Fibroblast of lung (primary cell): Measurements from ENCODE around the gene LIAS. TPM values are rescaled to one million over a fixed set of nuclear protein-coding genes. Genes with fewer than 3 reads are reported as not detected.
A peak's percentile ranks its signal among the peaks of the same experiment; 100 is the strongest.

Source experiments
- DNase-seq, 2 donors: peaks; one replicate each; pipeline versions ENCODE4 v3.0.0 to v3.0.0-alpha.2; 2010; ENCODE audit warnings: low read depth in 2 of 2
- H2AFZ ChIP-seq: 2 replicates; pipeline ENCODE4 v1.5.1; 2012; ENCODE audit warnings: low read length, control low read depth, inconsistent platforms
- H3K27ac ChIP-seq: 2 replicates; pipeline ENCODE4 v1.5.1; 2011; ENCODE audit warnings: low read length, control low read depth; ENCODE audit not compliant: insufficient read depth
- H3K27me3 ChIP-seq: 2 replicates; pipeline ENCODE4 v1.5.1; 2011; ENCODE audit warnings: mild to moderate bottlenecking, low read length; ENCODE audit not compliant: control insufficient read depth, insufficient read depth
- H3K36me3 ChIP-seq: 2 replicates; pipeline ENCODE4 v1.5.1; 2011; ENCODE audit warnings: low read length; ENCODE audit not compliant: control insufficient read depth, insufficient read depth
- H3K4me1 ChIP-seq: 2 replicates; pipeline ENCODE4 v1.5.1; 2011; ENCODE audit warnings: low read length; ENCODE audit not compliant: control insufficient read depth, insufficient read depth; ENCODE audit errors: extremely low read depth
- H3K4me2 ChIP-seq: 2 replicates; pipeline ENCODE4 v1.5.1; 2011; ENCODE audit warnings: low read length, control low read depth; ENCODE audit not compliant: insufficient read depth; ENCODE audit errors: extremely low read depth
- H3K4me3 ChIP-seq, 4 experiments: fragments of 200-600 bp in 1 of 4; sonication (generic) in 1 of 4; replicated peaks in 1 of 4; 2 replicates each; pipeline ENCODE4 v1.5.1; 2011 to 2016; ENCODE audit warnings: low read length in 4 of 4, low read depth in 3 of 4, mild to moderate bottlenecking in 3 of 4, control low read depth in 2 of 4, inconsistent platforms in 1 of 4, mixed read lengths in 1 of 4; ENCODE audit not compliant: insufficient read depth in 1 of 4; ENCODE audit errors: control extremely low read depth in 1 of 4
- H3K79me2 ChIP-seq: 2 replicates; pipeline ENCODE4 v1.5.1; 2012; ENCODE audit warnings: mild to moderate bottlenecking, low read length, inconsistent platforms; ENCODE audit not compliant: control insufficient read depth, insufficient read depth
- H3K9ac ChIP-seq: 2 replicates; pipeline ENCODE4 v1.5.1; 2011; ENCODE audit warnings: mild to moderate bottlenecking, low read length, control low read depth; ENCODE audit not compliant: insufficient read depth
- H3K9me3 ChIP-seq: 2 replicates; pipeline ENCODE4 v1.5.1; 2012; ENCODE audit warnings: low read depth, low read length; ENCODE audit not compliant: control insufficient read depth, insufficient read depth
- H4K20me1 ChIP-seq: 2 replicates; pipeline ENCODE4 v1.5.1; 2011; ENCODE audit warnings: low read length; ENCODE audit not compliant: control insufficient read depth, insufficient read depth; ENCODE audit errors: extremely low read depth
- CTCF ChIP-seq, 2 donors: IDR thresholded peaks in 1 of 2; conservative IDR thresholded peaks in 1 of 2; 1 replicate in 1 of 2; 2 replicates in 1 of 2; pipeline ENCODE4 v1.5.1; 2011 to 2012; ENCODE audit warnings: low read length in 2 of 2, control low read depth in 1 of 2, inconsistent platforms in 1 of 2, low read depth in 1 of 2, mild to moderate bottlenecking in 1 of 2
- EZH2 ChIP-seq: IDR thresholded peaks from 2 replicates; pipeline ENCODE4 v1.5.1; 2012; ENCODE audit warnings: low read length, control low read depth, mild to moderate bottlenecking; ENCODE audit errors: missing control alignments
- polyA plus RNA-seq, 2 donors: library from polyadenylated mRNA; depleted of rRNA in 1 of 2; stranded (reverse) in 1 of 2; unstranded in 1 of 2; fragments of >200 nt; gene quantifications; 2 replicates each; pipeline ENCODE4 v1.2.1, GENCODE V29; 2011 to 2012; ENCODE audit warnings: missing spikeins in 1 of 2
- total RNA-seq: library from RNA; depleted of rRNA; stranded (reverse); fragments of >200 nt; gene quantifications from 2 replicates; pipeline ENCODE4 v1.2.1, GENCODE V29; 2014

Gene LIAS
- total and polyA plus RNA-seq, 2 donors (not counting 1 experiment from before 2014, with no cell fraction given): 7.1 to 8.6 TPM

- no peaks in the 10 kb centered on the region for H3K36me3 ChIP-seq
- H3K4me2 ChIP-seq: no peak overlapping the region
- H3K9ac ChIP-seq: no peak overlapping the region
- no peaks in the 10 kb centered on the region for H3K9me3 ChIP-seq
- H3K79me2 ChIP-seq: no peaks in the 10 kb centered on the region
- no peaks in the 10 kb centered on the region for H4K20me1 ChIP-seq
- no peak overlapping the region for H3K27ac ChIP-seq
- H3K4me1 ChIP-seq: peaks cover 5% of the 10 kb centered on the region
- no peak for TF ChIP-seq EZH2
- no peak for TF ChIP-seq CTCF (conservative IDR thresholded peaks at IDR 0.05 in 1 of 2, IDR thresholded peaks at IDR 0.05 in 1 of 2; ENCODE audit: low read depth in 1 of 2, low read length in 2 of 2)
- no peak overlapping the region for H2AFZ ChIP-seq
- no peak for DNase-seq
- H3K27me3 ChIP-seq: no peaks in the 10 kb centered on the region
- H3K4me3 ChIP-seq: no peak overlapping the region
Observed at GRCh38 chr4:39442998-39443397, 15.9 kb upstream of the LIAS start.

- no peaks in the 10 kb centered on the region for H3K36me3 ChIP-seq
- H3K4me2 ChIP-seq: no peak overlapping the region
- peak overlapping the region; percentile 50 for H2AFZ ChIP-seq
- H3K9me3 ChIP-seq: no peaks in the 10 kb centered on the region
- H3K27me3 ChIP-seq: no peaks in the 10 kb centered on the region
- DNase-seq: no peak
- H3K27ac ChIP-seq: no peak overlapping the region
- H4K20me1 ChIP-seq: no peaks in the 10 kb centered on the region
- no peak for TF ChIP-seq EZH2
- TF ChIP-seq CTCF (conservative IDR thresholded peaks at IDR 0.05 in 1 of 2, IDR thresholded peaks at IDR 0.05 in 1 of 2; ENCODE audit: low read depth in 1 of 2, low read length in 2 of 2): no peak
- H3K4me3 ChIP-seq: no peak overlapping the region
- no peak overlapping the region for H3K9ac ChIP-seq
- H3K4me1 ChIP-seq: peaks cover 5% of the 10 kb centered on the region
- H3K79me2 ChIP-seq: no peaks in the 10 kb centered on the region
Observed at GRCh38 chr4:39446483-39446841, 12.4 kb upstream of the LIAS start.

- no peaks in the 10 kb centered on the region for H3K9me3 ChIP-seq
- no peak for TF ChIP-seq EZH2
- TF ChIP-seq CTCF (conservative IDR thresholded peaks at IDR 0.05 in 1 of 2, IDR thresholded peaks at IDR 0.05 in 1 of 2; ENCODE audit: low read depth in 1 of 2, low read length in 2 of 2): peak; percentile 9 to 42
- H3K4me2 ChIP-seq: peak overlapping the region; percentile 61
- H3K36me3 ChIP-seq: peaks cover 3% of the 10 kb centered on the region
- no peaks in the 10 kb centered on the region for H3K79me2 ChIP-seq
- peak overlapping the region in 3 of 4 experiments; percentile 27 to 49 (median 44) for H3K4me3 ChIP-seq
- no peaks in the 10 kb centered on the region for H4K20me1 ChIP-seq
- peak overlapping the region; percentile 50 for H2AFZ ChIP-seq
- peaks cover 5% of the 10 kb centered on the region for H3K4me1 ChIP-seq
- no peak overlapping the region for H3K27ac ChIP-seq
- peak overlapping the region; percentile 8 for H3K9ac ChIP-seq
- no peaks in the 10 kb centered on the region for H3K27me3 ChIP-seq
- DNase-seq: peak; percentile 59 to 60
Observed at GRCh38 chr4:39446842-39447573, 11.8 kb upstream of the LIAS start.
